ENCODE data around the gene BBS1.
A peak's percentile ranks its signal among the peaks of the same experiment; 100 is the strongest.
"Not testable (repeated sequence)": the region's sequence is repeated elsewhere in the genome, so short reads cannot be mapped to it uniquely, and the experiment has no call there.

The BBS1 gene

GRCh38 chr11:66531841-66532240 is 21.4 kb downstream of the BBS1 start:
- H3K4me3 ChIP-seq (ENCODE audit: low read depth, low read length) = no peak overlapping the region
- no peak for DNase-seq (ENCODE audit: low read depth)
- TF ChIP-seq CTCF (IDR thresholded peaks at IDR 0.05; ENCODE audit: low read depth, low read length) (no peak), MAX (IDR thresholded peaks at IDR 0.05; ENCODE audit: low read depth, low read length) (no peak), MYC (IDR thresholded peaks at IDR 0.05; ENCODE audit: low read depth, low read length) (no peak), POLR2A (IDR thresholded peaks at IDR 0.05; ENCODE audit: extremely low read depth, insufficient read length) (no peak)

- H3K4me3 ChIP-seq (ENCODE audit: low read depth, low read length) = no peak overlapping the region
These were observed 22.3 kb downstream of the BBS1 start for GRCh38 chr11:66532784-66533183.

GRCh38 chr11:66539170-66539869 is 28.9 kb downstream of the BBS1 start:
- DNase-seq (ENCODE audit: low read depth) = no peak
- no peak overlapping the region for H3K4me3 ChIP-seq (ENCODE audit: low read depth, low read length)
- no peak for TF ChIP-seq POLR2A (IDR thresholded peaks at IDR 0.05; ENCODE audit: extremely low read depth, insufficient read length)
- TF ChIP-seq MAX (IDR thresholded peaks at IDR 0.05; ENCODE audit: low read depth, low read length) = no peak
- no peak for TF ChIP-seq MYC (IDR thresholded peaks at IDR 0.05; ENCODE audit: low read depth, low read length)
- TF ChIP-seq CTCF (IDR thresholded peaks at IDR 0.05; ENCODE audit: low read depth, low read length) = no peak

More at GRCh38 chr11:66532784-66533183, 22.3 kb downstream of the BBS1 start:
- DNase-seq (ENCODE audit: low read depth) = no peak
- TF ChIP-seq CTCF (IDR thresholded peaks at IDR 0.05; ENCODE audit: low read depth, low read length) (no peak), POLR2A (IDR thresholded peaks at IDR 0.05; ENCODE audit: extremely low read depth, insufficient read length) (no peak), MYC (IDR thresholded peaks at IDR 0.05; ENCODE audit: low read depth, low read length) (no peak), MAX (IDR thresholded peaks at IDR 0.05; ENCODE audit: low read depth, low read length) (no peak)

GRCh38 chr11:66539870-66540213 is 29.4 kb downstream of the BBS1 start:
- TF ChIP-seq MYC (IDR thresholded peaks at IDR 0.05; ENCODE audit: low read depth, low read length) (no peak), POLR2A (IDR thresholded peaks at IDR 0.05; ENCODE audit: extremely low read depth, insufficient read length) (no peak), MAX (IDR thresholded peaks at IDR 0.05; ENCODE audit: low read depth, low read length) (no peak), CTCF (IDR thresholded peaks at IDR 0.05; ENCODE audit: low read depth, low read length) (no peak)
- no peak for DNase-seq (ENCODE audit: low read depth)
- no peak overlapping the region for H3K4me3 ChIP-seq (ENCODE audit: low read depth, low read length)

- peak; percentile 21 for DNase-seq (ENCODE audit: low read depth)
- not testable (repeated sequence) for H3K4me3 ChIP-seq (ENCODE audit: low read depth, low read length)
These were observed 30.2 kb downstream of the BBS1 start for GRCh38 chr11:66540598-66540997.

- TF ChIP-seq CTCF (IDR thresholded peaks at IDR 0.05; ENCODE audit: low read depth, low read length) (no peak), POLR2A (IDR thresholded peaks at IDR 0.05; ENCODE audit: extremely low read depth, insufficient read length) (no peak), MYC (IDR thresholded peaks at IDR 0.05; ENCODE audit: low read depth, low read length) (no peak), MAX (IDR thresholded peaks at IDR 0.05; ENCODE audit: low read depth, low read length) (no peak)
- DNase-seq (ENCODE audit: low read depth) = no peak
- H3K4me3 ChIP-seq (ENCODE audit: low read depth, low read length) = no peak overlapping the region
These were observed 31.5 kb downstream of the BBS1 start for GRCh38 chr11:66541892-66542291.
